GM12892 (cell line): ENCODE results near the gene UCK2.

ENCODE experiments used
- POLR2AphosphoS5 ChIP-seq: IDR thresholded peaks from 2 replicates; pipeline ENCODE4 v1.6.1; 2011; ENCODE audit warnings: low read depth, low read length, control low read depth
- TAF1 ChIP-seq: IDR thresholded peaks from 2 replicates; pipeline ENCODE4 v1.6.1; 2011; ENCODE audit warnings: low read depth, mild to moderate bottlenecking, control low read depth, low read length, borderline replicate concordance

DNA sequence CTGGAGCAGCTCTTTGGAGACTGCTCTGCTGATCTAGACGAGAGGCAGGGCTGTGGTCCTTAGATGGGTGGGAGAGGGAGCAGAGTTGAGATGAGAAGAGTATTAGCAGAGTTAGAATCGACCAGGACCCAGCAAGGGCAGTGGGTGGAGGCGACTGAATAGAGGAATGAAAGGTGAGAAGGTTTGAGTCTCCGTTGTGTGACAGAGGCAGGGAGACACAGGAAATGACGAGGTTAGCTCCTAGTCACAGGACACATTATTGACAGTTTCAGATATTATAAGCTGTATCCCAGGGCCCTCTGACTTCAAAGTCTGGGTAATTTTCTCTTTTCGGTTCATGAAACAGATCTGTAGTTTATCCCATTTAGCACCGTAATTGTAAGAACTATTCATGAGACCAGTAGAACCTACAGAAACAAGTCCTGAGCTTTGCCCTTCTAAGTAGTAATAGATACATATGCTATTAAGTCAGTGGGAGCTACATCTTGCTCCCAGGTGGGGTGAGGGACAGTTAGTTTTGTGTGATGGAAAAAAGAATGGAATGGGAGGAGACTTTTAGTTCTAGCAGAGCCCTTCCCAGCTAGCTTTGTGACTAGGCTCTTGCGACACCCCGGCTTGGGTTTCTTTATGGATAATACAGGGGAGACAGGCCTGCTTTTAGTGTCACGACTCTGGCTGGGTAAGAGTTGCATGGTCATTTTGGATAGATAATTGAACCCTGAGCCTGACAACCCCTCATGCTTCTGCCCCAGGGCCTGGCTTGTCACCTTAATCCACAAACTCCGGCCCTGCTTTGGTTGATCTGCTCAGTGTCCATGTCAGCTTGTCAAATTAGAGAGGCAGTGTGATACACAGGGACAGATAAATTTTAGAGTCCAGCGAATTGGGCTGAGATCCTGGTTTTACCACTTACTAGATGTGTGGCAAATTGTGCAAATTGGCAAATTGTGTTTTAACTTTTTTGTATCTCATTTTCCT lies 70.2 kb downstream of the UCK2 start:
- no peak for TF ChIP-seq POLR2AphosphoS5
- no peak for TF ChIP-seq TAF1
